Right lung (tissue), 5 donors: Measurements from ENCODE around the gene DMC1. TPM values are rescaled to one million over a fixed set of nuclear protein-coding genes. Genes with fewer than 3 reads are reported as not detected.

Experiments used
- DNase-seq, 2 donors: peaks; one replicate each; pipeline ENCODE4 v3.0.0-alpha.2; 2013
- polyA plus RNA-seq, 5 donors: library from polyadenylated mRNA; unstranded; fragments of 120-200 nt; gene quantifications; one replicate each; pipeline versions ENCODE4 v1.2.1 to v1.2.3, GENCODE V29; 2013; ENCODE audit warnings: inconsistent platforms in 1 of 5, low replicate concordance in 1 of 5; ENCODE audit not compliant: insufficient read length in 5 of 5, insufficient read depth in 1 of 5

Gene DMC1
- polyA plus RNA-seq, 5 donors = 2.7 to 5.6 (median 3.6) TPM

- DNase-seq = no peak
These were observed 100.6 kb downstream of the DMC1 start for GRCh38 chr22:38469306-38469781.

Other genes with a start within 250 kb of the DMC1 start
- gene KCNJ4, start 115.0 kb downstream of the DMC1 start, polyA plus RNA-seq = under 1 TPM in 1 of 5 donors, not detected in 4; 0.10 TPM
- gene KDELR3, start 102.1 kb downstream of the DMC1 start, polyA plus RNA-seq = 1 to 10 TPM; 6.2 to 9.5 (median 7.2) TPM
- 100 to 1,000 TPM; 579 to 954 (median 821) TPM for gene DDX17, start 63.9 kb downstream of the DMC1 start, polyA plus RNA-seq
- gene FAM227A, start 86.2 kb upstream of the DMC1 start, polyA plus RNA-seq = 1 to 10 TPM; 4.5 to 7.1 (median 5.6) TPM
- gene CBY1, start 86.5 kb upstream of the DMC1 start, polyA plus RNA-seq = 10 to 100 TPM; 44.9 to 59.3 (median 56.3) TPM
- gene TOMM22, start 111.8 kb upstream of the DMC1 start, polyA plus RNA-seq = 10 to 100 TPM; 84.8 to 92.2 (median 86.0) TPM
- gene JOSD1, start 130.8 kb upstream of the DMC1 start, polyA plus RNA-seq = 10 to 100 TPM; 46.3 to 55.6 (median 47.7) TPM
- 10 to 100 TPM; 36.0 to 45.8 (median 40.5) TPM for gene GTPBP1, start 135.8 kb upstream of the DMC1 start, polyA plus RNA-seq
- 10 to 100 TPM; 50.9 to 71.6 (median 62.2) TPM for gene SUN2, start 185.8 kb upstream of the DMC1 start, polyA plus RNA-seq
- gene DNAL4, start 224.0 kb upstream of the DMC1 start, polyA plus RNA-seq = 10 to 100 TPM; 32.2 to 40.6 (median 34.6) TPM